ENCODE measurements around the gene UNK.
"Not testable (repeated sequence)": the region's sequence is repeated elsewhere in the genome, so short reads cannot be mapped to it uniquely, and the experiment has no call there.

The UNK gene

DNA sequence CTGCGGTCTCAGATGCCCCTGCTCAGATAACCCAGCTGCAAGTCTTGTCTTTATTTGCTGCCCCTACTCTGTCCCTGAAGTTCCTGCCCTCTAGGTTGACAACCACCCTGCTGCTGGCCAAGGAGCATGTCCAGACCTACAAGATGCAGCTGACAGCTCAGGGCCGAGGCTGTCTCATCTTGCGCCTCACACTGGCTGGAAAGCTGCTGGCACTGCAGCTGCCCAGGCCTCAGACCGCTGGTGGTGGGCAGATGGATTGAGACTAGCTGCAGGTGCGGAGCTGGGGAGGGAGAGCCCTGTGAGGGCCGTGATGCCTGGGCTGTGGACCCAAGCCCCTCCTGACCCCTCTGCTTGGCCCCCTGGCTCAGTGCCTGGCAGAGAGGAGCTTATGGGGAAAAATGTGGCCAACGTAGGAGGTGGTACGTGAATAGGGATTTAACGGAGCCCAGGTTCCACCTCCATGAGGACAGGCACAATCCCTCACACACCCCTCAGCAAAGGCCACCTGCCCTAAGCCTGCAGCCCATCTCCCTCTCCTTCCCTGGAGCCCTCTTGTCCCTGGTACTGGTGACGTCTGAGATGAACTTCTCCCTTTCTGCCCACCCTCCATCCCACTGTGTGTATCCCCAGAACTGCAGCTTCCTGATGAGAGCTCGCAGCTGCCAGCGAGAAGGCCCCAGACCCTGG, 11.3 kb upstream of the UNK start:
- no peak for DNase-seq (ENCODE audit: low spot score)

DNA sequence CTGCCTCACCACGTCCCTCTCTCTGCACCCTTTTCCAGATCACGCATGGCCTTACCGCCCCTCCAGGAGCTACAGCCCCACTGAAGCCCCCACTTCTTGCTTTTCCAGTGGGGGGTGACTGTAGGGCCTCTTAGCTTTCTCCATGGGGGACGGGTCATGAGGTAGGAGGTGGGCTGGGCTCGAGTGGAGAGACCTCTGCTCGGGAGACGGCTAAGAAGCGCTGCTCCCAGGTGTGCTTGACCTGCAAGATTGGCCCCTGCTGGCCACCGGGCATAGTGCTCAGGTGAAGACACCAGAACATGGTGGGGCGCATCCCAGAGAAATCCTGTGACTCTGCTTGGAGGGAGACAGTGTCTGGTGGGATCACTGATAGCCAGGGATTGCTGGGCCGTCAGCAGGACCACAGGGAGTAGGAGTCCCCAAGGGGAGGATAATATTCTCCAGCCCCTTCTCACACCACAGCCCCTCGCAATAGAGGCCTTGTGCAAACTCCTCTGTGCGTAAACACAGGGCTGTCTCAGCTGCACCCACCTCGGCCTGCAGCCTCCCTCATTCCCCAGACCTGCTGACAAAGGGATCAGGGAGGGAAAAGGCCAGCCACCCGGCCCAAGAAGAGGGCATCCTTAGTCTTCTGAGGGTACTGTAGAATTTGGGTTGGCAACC, 10.7 kb upstream of the UNK start:
- no peak for DNase-seq (ENCODE audit: low spot score)

DNA sequence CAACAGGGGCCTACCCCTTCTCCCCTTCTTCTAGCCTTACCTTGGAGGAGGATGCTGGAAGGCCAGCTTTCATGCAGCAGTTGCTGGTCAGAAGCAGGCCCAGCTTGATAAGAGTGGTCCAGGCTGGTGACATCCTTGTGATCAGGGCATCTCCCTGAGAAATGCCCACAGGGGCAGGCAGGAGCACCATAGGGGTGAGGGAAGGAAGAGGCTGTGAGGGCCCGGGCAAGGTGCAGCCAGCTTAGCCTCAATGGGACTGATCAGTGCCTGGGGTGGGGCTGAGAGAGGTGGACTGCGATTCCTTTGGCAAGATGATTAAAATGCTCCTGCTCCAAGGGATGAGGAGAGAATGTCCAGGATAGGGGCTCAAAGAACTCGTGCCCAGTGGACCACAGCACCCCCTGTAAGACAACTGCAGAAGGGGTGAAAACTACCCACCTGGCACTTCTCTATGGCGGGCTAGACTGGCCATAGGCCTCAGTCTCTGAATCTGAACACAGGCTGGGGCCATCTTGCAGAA, 10.1 kb upstream of the UNK start:
- DNase-seq (ENCODE audit: low spot score), result no peak

DNA sequence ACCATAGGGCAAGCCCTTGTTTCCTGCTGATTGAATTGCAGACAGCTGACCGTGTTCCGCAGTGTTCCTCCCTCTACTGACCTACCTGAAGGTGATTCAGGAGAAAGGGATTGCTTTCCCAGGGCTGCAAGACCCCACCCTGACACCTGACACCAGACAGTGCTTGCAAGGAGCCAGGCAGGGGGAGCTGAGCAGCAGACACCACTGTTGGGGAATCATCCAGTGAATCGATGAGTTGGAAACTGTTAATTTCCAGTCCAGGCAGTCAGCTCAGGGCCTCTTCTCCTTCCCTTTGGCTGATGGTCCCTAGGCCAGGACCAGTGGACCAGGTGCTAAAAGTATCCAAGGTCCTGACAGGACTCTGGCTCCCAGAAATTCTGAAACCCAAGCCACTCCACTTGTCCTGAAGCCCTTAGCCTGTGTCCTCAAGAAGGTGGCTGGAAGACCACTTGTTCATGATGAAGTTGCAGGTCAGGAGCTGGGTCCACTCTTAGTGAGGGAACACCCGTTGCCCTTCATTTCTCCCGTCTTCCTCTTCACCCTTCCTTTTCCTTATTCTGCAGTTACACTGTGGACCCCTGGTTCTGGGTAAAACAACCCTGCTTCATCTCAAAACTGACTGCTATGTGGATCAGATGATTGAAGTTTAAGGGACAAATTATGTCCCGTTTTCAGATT, 9.5 kb upstream of the UNK start:
- DNase-seq (ENCODE audit: low spot score), result no peak

DNA sequence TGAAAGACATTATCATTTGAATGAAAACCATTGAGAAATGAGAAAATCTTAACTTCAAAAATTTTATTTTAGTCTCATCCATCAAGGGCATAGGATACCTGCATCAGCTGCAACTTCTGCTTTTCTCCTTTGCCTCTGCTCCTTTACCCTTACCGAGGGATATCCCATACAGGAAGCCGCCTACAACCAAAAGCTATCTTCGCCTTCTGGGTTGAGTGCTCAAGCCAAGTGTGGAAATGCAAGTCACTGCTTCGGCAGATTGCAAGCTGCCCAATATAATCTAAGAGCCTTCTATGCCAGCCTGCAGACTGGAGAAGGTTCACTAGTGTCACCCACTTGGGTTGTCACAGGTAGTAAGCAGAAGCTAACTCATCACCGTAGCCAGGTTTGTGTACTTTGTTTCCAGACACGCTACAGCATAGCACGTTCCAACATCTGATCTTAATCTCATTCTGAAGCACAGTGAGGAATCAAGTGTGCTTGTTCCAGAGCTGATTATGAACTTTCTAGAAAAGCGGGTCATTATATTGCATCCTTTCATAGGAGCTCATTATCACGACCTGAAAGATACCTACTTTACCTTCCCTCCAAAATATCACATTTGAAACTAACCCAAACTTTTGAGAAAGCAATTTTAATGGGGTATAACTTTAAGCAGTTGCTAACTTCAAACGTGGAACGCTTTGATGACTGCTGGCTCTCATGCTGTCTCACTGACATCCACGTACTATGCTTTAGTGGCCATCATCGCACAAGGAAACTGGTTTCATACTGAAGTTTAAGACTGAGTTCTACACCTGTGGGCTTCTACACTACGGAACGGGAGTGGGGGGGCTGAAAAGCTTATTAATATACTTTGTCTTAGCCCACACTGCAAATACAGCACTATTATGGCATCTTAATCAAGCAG, 8.0 kb upstream of the UNK start:
- DNase-seq (ENCODE audit: low spot score), result peak; percentile 13

DNA sequence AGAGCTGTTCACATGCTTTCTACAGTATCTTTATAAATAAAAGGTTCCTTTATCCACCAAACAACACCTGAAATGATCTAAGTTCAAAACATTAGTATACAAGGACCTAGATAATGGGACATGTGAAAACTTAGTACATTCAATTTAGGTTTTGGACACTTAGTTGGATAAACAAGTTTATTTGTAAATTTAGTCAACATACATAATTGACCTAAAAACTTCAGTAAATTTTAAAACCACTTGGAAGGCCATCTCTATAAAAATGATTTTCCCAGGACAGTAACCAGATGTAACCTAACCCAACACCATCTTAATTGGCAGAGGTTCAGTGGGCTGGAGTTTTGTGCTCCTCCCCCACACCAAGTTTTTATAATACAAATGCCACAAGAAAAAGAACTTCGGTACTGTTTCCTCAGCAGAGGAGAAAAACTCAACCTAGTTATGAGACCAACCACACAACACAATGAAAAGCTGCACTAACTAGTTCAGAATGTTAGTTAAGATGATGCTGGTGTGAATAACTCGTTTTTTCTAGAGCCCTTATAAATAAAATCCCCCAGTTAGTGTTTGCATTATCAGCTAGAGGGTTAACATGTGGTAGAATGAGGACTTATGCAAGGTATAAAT, 7.2 kb upstream of the UNK start:
- no peak for DNase-seq (ENCODE audit: low spot score)

DNA sequence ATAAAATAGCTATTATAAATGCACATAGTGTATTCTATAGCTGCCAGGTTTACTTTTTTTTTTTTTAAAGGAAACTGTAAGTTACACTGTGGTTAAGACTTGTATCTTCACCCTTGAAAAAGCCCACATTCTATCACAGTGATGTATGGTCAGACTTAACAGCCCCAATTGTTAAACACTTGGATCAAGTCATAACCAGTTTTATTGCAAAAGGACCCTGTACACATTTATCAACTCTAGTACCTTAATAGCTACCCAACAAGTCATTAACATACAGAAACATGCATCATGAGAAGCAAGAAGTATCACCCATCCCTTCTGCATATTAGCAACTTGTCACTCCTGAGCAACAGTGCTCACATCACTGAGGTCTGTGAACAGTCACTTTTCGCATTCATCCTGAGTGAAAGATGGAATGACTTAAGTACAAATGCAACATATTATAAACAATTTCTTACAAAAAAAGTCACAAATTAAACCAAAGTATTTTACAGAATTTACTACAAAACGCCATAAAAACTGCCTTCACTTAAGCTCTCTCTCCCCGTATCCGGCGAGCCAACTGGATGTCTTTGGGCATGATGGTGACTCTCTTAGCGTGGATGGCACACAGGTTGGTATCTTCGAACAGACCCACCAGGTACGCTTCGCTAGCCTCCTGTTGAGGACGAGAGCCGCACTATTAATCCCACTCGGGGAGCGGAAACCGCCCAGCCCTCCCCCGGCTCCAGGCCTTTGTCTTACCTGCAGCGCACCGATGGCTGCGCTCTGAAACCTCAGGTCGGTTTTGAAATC, 6.3 kb upstream of the UNK start:
- not testable (repeated sequence) for DNase-seq (ENCODE audit: low spot score)

DNA sequence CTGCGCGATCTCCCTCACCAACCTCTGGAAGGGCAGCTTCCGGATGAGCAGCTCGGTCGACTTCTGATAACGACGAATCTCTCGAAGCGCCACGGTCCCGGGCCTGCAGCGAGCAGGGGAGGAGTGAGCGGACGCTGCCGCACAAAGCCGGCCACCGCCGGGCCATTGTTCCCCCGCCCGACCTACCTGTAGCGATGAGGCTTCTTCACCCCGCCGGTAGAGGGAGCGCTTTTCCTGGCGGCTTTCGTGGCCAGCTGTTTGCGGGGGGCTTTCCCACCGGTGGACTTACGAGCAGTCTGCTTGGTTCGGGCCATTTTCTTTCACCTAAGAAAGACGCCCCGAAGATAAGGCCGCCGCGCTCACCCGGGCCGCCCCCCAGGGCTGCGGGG, 5.8 kb upstream of the UNK start:
- no peak for DNase-seq (ENCODE audit: low spot score)

DNA sequence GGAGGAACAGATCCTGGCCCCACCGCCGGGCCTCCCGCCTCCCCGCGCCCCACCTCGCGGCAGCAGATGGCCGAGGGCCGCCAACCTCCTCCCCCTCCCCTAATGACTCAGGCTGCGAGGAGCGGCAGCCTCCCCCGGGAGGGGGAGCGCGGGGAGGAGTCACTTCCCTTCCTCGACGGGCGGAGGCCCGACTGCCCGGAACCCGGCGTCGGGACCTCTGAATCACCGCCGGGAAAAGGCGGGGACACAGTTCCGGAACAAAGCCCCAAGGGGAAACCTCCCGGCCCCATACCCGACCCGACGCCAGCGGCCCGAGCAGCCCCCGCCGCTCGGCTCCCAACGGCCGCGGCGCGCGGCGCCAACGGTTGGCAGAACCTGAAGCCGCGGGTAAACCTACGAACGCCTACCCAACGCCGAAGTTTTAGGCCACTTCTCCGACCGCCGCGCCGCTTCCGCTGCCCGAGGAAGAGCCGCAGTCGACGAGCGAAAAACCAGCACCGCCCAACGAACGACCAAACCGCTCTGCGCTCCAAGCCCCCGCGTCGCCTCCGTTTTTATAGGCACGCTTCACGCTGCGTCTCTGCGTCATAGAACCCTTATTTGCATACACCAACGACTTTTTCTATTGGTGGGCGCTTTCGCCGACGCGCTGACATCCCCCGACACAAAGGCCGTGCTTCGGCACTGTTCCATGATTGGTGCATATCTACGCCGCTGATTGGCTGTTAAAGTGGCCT, 5.2 kb upstream of the UNK start:
- DNase-seq (ENCODE audit: low spot score), result peak; percentile 100

DNA sequence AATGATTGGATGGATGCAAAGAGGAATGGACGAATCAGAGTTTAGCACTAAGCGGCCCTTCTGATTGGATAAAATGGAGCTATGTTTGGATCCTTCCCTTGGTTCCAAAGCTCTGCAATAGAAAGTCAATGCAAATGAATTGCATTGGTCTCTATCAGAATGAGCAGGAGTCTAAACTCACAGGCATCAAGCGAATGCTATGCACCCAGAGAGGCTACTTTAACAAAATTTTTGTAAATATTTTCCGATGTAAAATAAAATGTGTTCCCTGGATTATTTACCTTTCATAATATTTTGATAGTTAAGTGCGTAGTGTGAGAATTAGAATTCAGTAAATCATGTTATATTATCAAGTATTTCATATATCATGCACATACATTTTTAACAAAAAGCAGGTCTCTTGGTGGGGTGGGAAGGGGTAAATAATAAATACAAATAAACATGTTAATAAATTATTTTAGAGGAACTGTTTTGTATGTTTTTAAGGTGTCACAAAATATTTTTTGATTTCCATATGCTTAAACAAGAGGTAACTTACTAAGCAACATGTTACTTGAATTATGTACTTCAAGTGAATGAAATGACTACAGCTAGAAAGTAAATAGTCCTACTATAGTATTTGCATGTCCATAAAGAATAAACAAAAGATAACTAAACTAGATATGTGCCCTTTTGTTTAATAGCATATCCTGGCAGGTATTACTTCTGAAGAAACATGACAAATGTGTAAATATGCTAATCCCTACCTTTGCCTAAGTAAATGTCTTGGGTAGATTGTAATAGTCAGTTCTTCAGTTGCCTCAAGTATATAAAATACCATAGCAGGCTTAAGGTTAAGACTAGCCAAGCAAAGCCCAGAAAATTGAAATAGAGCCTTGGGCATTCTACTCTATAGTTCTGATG, 4.4 kb upstream of the UNK start:
- no peak for DNase-seq (ENCODE audit: low spot score)

DNA sequence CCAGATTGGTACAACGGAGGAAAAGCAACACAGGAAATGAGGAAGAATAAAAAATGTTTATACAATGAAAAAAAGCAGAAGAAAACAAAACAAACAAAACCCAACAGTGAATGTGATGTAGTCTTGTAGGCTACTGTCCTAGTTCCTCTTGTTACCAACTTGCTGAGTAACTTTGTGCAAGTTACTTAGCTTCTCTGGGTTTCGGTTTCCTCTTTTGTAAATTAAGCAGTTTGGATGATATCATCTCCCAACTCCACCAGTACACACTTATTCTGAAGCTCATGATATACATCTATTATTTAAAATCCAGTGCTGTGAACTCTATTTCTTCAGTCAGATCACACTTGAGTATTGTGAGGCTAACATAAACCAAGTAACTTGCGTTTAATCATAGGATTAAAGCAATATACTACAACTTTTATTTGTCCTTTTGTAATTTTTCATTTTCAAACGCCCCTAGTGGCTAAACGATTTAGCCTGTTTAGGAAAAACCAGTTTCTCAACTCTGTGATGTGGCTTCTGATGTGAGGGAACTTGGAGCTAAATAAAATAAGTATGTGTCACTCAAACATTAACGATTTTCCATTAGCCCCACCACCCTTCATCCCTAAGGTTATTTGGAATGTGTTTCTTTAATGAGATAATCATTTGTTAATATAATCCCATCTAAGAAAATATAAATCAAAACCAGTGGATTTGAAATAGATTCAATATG, 1.4 kb upstream of the UNK start:
- peak; percentile 40 for DNase-seq (ENCODE audit: low spot score)

DNA sequence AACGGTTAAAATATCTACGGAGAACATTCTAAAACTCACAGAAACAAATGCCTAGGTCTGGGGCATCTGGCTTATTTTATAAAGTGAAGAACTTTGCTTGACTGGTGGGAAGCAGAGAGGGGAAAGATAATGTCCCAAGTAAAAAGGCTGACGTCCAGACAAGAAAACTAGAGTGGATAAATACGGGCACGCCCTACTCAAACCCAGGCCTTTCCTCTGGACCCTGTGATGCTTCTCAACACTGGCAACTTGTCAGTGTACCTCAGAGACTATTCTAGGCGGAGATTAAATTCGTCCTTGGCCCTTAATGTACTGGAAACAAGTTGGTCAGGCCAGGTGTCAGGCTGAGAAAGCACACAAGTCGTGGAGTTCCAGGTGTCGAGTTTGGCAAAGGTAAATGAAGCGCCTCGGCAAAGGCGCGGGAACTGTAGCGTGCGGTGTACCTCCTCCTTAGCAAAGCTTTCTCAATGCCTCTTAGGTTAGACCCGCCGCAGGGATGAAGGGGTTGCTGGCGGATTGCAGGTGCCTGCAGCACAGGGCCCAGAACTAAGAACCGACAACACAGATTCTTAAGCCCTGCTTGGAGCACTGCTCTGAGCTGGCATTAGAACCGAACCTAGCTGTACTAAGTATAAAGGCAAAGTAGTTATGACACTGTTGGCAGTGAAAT, 668 bp upstream of the UNK start:
- DNase-seq (ENCODE audit: low spot score), result no peak

DNA sequence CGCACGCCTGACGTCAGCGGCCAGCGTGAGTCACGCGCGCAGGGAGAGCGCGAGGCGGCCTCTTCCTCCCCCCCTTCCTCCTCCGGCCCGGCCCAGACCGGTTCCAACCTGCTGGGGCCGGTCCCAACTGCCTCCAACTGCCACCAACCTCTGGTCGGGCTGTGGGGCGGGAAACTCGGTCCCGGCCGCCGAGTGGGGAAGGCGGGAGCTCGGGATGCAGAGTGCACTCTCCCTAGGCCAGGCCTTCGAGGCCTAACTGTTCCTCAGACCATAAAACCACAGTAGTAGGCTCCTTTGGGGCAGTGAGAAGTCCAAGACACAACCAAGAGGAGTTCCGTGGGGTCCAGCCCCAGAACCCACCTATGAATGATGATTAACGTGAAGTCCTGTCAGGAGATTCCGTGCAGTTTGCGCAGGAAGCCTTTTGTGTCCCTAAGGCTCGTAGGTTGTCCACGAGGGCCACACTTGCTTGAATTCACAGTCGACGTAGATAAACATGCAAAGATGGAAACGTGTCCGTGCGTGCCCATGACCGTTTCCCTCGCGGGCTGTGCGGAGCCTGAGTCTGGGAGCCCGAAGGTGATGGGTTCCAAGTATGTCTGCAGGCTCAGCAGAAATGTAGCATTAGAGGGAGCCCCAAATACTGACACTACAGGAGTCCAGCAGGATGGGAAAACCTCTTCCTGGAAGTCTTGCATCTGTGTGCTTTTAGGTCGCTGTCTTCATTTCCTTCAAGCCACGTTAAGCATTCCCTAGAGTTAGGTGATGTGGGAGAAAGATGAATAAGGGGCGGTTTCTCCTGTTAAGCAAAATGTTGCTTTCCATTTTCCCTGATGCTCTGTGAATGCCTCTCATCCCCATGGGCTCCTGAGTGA, 647 bp downstream of the UNK start:
- DNase-seq (ENCODE audit: low spot score), result peak; percentile 88

DNA sequence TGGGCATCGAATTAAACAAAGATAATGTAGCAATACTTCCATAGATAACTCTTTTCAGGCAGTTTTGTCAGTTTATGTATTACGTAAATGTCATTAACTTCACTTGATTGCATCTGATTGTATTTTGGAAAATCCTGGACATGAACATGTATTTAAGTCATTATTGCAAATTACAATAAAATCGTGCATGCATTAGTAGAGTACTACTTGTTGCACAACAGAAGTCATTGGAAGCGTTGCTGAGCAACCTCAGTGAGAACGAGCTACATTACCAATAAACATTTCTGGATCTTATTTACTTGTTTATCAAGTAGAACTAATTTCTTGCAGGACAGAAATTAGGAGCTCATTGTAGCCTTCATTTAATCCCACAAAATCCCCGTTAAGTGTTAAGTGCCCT, 6.6 kb downstream of the UNK start:
- no peak for DNase-seq (ENCODE audit: low spot score)

DNA sequence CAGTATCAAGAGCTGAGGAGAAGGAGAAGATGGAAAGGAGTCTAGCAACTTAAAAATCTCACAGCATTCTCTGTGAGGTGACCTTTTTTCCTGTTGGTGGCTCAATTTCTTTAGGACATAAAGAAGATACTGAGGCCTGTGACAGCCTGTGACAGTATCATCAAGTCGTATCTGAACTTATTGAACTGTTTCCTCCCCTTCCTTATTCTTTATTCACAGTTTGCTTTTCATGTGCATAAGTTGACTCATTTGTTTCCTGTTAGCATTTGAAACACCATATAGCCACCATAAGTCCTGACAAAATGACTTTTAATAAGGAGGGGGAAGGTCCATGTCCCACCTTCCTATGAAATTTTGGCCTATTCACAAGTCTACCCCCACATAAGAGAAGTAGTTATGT, 8.9 kb downstream of the UNK start:
- no peak for DNase-seq (ENCODE audit: low spot score)

DNA sequence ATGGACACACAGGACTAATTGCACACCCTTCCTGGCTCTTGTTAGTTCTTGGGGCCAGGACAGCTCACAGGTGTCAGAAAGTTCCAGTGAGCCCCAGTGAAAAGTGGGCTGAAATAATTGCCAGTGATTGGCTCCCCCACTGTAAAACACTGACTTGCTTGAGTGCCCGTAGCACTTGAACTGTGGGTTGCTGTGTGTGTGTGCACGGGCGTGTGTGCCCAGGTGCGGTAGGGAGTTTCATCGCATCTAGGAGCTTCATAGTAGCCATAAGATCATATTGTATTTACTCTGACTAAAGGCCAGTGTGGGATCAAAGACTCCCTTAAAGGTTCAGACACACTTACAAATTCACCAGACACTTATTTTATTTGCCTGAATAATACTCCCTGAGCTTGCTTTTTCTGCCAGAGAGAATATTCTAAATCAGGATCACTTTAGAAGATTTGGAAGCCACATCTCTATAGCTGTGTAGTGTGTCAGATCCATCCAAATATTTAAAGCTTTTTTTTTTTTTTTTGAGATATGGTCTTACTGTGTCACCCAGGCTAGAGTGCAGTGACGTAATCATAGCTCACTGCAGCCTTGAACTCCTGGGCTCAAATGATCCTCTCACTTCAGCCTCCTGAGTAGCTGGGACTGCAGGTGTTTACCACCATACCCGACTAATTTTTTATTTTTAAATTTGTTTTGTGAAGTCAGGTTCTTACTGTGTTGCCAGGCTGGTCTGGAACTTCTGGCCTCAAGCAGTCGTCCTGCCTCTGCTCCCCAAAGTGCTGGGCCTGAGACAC, 11.4 kb downstream of the UNK start:
- no peak for DNase-seq (ENCODE audit: low spot score)
